ENCODE results near the gene HACL1. TPM values are rescaled to one million over a fixed set of nuclear protein-coding genes. Genes with fewer than 3 reads are reported as not detected.

Gene HACL1
- total RNA-seq, 1 experiment from 2014 or later = 28.7 TPM

- ChIA-PET CTCF (no interaction called here), POLR2A (ENCODE audit: unreplicated experiment) (no interaction called here)
- BruUV-seq (replicated peaks) = no TSS peak
- intact Hi-C loops (cut with micrococcal nuclease; ENCODE audit: unreplicated experiment) = no loop called here
- Histone ChIP-seq H3K79me2 (ENCODE audit: low read depth) (no peaks in the 10 kb centered on the region), H3K27ac (no peak overlapping the region), H3K4me3 (no peak overlapping the region), H3K4me2 (no peak overlapping the region), H2AFZ (no peak overlapping the region), H3K9me3 (ENCODE audit: insufficient read depth, low read depth) (no peaks in the 10 kb centered on the region), H3F3A (ENCODE audit: insufficient read depth, low read depth) (no peaks in the 10 kb centered on the region), H3K27me3 (ENCODE audit: insufficient read depth, low read depth) (no peaks in the 10 kb centered on the region), H3K36me3 (ENCODE audit: low read depth) (peaks cover 14% of the 10 kb centered on the region), H3K9me2 (ENCODE audit: insufficient read depth) (no peaks in the 10 kb centered on the region), H4K20me1 (ENCODE audit: insufficient read depth) (no peaks in the 10 kb centered on the region; the same call in 1 of the 2 replicates), H3K4me1 (replicated peaks; ENCODE audit: insufficient read depth) (no peaks in the 10 kb centered on the region)
- no peak for DNase-seq
- TF ChIP-seq CTCF (conservative IDR thresholded peaks at IDR 0.05) = no peak
Measured at GRCh38 chr3:15578289-15578867, 23.0 kb downstream of the HACL1 start.

DNA sequence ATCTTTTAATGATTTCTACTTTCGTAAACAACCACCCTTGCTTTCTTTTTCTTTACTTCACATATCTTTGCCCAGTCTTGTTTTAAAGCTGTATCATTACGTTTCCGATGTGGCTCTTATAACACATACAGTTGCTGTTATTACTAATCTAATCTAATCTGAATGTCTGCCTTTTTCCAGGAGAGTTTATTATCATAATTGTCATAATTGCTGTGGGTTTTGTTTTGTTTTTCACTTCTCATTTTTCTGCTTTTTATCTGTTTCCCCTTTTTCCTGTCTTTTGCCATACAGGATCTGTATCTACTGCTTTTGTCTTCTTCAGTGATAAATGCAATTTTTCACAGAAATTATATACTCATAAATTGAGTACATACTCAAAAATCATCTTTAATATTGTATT is 24.9 kb downstream of the HACL1 start:
- Histone ChIP-seq H3K4me2 (no peak overlapping the region), H3K9me3 (ENCODE audit: insufficient read depth, low read depth) (no peaks in the 10 kb centered on the region), H3K9me2 (ENCODE audit: insufficient read depth) (no peaks in the 10 kb centered on the region), H3K79me2 (ENCODE audit: low read depth) (no peaks in the 10 kb centered on the region), H3K36me3 (ENCODE audit: low read depth) (peaks cover 11% of the 10 kb centered on the region), H3K27ac (no peak overlapping the region), H2AFZ (no peak overlapping the region), H4K20me1 (ENCODE audit: insufficient read depth) (no peaks in the 10 kb centered on the region; the same call in 1 of the 2 replicates), H3K4me1 (replicated peaks; ENCODE audit: insufficient read depth) (no peaks in the 10 kb centered on the region), H3K27me3 (ENCODE audit: insufficient read depth, low read depth) (no peaks in the 10 kb centered on the region), H3K4me3 (no peak overlapping the region), H3F3A (ENCODE audit: insufficient read depth, low read depth) (no peaks in the 10 kb centered on the region)
- no peak for DNase-seq
- intact Hi-C loops (cut with micrococcal nuclease; ENCODE audit: unreplicated experiment) = no loop called here
- CTCF ChIA-PET = no interaction called here
- no peak for TF ChIP-seq EZH2 (IDR thresholded peaks at IDR 0.05; ENCODE audit: low read depth)
- TF ChIP-seq CTCF (conservative IDR thresholded peaks at IDR 0.05) = no peak
- POLR2A ChIA-PET (ENCODE audit: unreplicated experiment) = no interaction called here
- no TSS peak for BruUV-seq (replicated peaks)

GRCh38 chr3:15575446-15575845 is 25.9 kb downstream of the HACL1 start:
- Histone ChIP-seq H3K9me2 (ENCODE audit: insufficient read depth) (no peaks in the 10 kb centered on the region), H3K4me1 (replicated peaks; ENCODE audit: insufficient read depth) (no peaks in the 10 kb centered on the region), H3K36me3 (ENCODE audit: low read depth) (peaks cover 11% of the 10 kb centered on the region), H3F3A (ENCODE audit: insufficient read depth, low read depth) (no peaks in the 10 kb centered on the region), H3K27ac (no peak overlapping the region), H3K4me3 (no peak overlapping the region), H3K27me3 (ENCODE audit: insufficient read depth, low read depth) (no peaks in the 10 kb centered on the region), H2AFZ (no peak overlapping the region), H4K20me1 (ENCODE audit: insufficient read depth) (no peaks in the 10 kb centered on the region; the same call in 1 of the 2 replicates), H3K79me2 (ENCODE audit: low read depth) (no peaks in the 10 kb centered on the region), H3K9me3 (ENCODE audit: insufficient read depth, low read depth) (no peaks in the 10 kb centered on the region), H3K4me2 (no peak overlapping the region)
- CTCF ChIA-PET = no interaction called here
- intact Hi-C loops (cut with micrococcal nuclease; ENCODE audit: unreplicated experiment) = no loop called here
- POLR2A ChIA-PET (ENCODE audit: unreplicated experiment) = no interaction called here
- no TSS peak for BruUV-seq (replicated peaks)
- no peak for DNase-seq
- TF ChIP-seq CTCF (conservative IDR thresholded peaks at IDR 0.05) (no peak), EZH2 (IDR thresholded peaks at IDR 0.05; ENCODE audit: low read depth) (no peak)

Data from PC-9 (cell line).